NB4 (cell line): ENCODE measurements around the gene USF3.

Source experiments
- CTCF ChIP-seq: IDR thresholded peaks from one replicate; pipeline ENCODE4 v1.5.1; 2012; ENCODE audit warnings: low read depth, low read length
- MYC ChIP-seq: IDR thresholded peaks from 2 replicates; pipeline ENCODE4 v1.6.1; 2011; ENCODE audit warnings: low read depth, low read length
- POLR2A ChIP-seq: IDR thresholded peaks from 2 replicates; pipeline ENCODE4 v1.6.1; 2011; ENCODE audit warnings: mild to moderate bottlenecking; ENCODE audit not compliant: insufficient read length; ENCODE audit errors: extremely low read depth
- TF ChIP-seq, protein P1 (sequence below): IDR thresholded peaks from 2 replicates; pipeline ENCODE4 v1.6.1; 2011; ENCODE audit warnings: low read depth, low read length

DNA sequence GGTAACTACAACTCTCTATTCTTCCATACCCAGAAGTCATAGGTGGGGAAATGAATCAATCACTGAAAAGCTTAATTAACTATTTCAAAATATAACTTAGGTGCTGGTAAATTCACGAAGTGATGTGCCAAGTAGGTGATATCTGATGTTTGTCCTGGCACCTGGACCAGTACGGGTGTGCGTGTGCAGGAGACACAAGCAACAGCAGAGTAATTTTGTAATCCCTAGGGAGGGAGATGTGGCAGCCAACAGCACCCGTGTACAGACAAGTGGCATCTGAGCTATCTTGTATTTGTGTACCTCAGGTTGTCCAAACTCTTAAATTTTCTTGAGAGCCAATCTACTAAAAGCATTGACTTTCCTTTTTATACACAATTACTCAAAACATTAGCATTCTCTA is 22.8 kb downstream of the USF3 start:
- TF ChIP-seq CTCF, result no peak
- no peak for TF ChIP-seq POLR2A
- TF ChIP-seq, protein P1, sequence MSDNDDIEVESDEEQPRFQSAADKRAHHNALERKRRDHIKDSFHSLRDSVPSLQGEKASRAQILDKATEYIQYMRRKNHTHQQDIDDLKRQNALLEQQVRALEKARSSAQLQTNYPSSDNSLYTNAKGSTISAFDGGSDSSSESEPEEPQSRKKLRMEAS, result no peak
- no peak for TF ChIP-seq MYC
